GM18873 (cell line): ENCODE measurements around the gene DAB1.

Experiments used
- ATAC-seq: cut with Tn5 transposase; IDR thresholded peaks from one replicate; pipeline ENCODE4 v1.9.1; 2021; ENCODE audit warnings: mild to moderate bottlenecking, moderate library complexity, moderate number of reproducible peaks; ENCODE audit not compliant: unreplicated experiment, low FRiP score

DAB1 gene

DNA sequence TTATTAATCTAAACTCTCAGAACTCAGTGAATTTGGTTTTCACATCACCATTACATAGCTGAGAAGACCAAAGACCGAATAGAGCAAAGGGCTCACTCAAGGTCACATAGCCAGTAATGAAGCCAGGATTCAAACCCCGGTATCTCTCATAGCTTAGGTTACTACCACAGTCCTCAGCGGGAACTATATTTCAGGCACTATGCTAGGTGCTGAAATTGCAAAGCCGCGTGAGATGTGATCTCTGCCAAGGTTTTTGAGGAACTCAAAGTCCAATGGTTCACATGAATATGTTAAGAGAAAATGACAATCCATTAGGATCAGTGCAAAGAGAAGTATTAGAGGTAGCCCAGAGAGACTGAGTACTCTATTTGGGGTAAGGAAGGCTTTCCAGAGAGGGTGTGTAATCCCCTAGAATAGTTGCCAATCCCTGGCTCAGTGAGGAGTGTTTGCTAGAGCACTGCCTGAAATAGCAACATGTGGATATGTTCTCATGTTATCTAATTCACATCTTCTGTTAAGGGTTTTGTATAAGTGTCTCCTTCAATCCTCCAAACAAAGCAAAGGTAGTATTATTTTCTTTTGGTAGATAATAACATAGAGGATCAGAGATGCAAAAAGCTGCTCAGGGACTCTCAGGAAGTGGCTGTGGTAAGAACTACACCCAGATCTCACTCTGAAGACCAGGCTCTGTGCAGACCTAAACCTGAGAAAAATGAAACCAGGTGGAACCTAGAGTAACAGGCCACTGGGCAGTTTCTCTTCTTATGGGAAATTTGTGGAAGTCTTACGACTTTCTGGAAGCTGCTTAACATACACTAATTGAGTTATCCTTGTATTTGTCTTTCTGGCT is 365.0 kb downstream of the DAB1 start:
- ATAC-seq, result no peak

DNA sequence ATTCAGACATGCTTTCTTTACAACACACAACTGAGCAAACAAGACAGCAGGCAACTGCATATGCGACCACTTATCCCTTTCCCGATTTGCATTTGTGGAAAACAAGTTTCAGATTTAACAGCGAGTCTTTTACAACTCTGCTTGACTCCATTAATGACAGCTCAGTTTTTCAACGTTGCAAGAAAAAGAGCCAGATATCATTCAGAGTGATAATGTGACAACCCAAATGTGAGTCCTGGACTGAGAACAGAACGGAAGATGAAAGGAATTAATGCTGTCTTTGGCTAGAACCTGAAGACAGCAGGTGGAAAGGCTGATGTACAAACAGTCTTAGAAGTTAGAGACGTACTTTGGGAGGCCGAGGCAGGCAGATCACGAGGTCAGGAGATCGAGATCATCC is 375.0 kb downstream of the DAB1 start:
- ATAC-seq, result no peak

DNA sequence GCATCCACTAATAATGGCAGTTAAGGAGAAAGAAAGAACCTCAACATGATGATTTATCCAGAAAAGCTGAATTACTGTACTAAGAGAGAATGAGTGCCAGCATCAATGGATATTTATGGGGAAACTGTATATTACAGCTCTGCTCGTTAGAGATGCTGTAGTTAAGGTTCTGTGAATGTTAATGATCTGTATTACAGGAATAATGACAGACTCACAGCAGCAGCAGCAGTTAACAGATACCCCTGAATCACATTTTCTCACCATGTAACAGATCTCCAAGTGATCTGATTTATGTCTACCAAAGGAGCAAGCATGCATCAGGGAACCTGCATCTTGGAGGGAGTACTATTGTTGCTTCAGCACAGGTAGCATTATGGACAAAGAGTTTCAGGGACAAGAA is 377.4 kb downstream of the DAB1 start:
- ATAC-seq, result no peak

DNA sequence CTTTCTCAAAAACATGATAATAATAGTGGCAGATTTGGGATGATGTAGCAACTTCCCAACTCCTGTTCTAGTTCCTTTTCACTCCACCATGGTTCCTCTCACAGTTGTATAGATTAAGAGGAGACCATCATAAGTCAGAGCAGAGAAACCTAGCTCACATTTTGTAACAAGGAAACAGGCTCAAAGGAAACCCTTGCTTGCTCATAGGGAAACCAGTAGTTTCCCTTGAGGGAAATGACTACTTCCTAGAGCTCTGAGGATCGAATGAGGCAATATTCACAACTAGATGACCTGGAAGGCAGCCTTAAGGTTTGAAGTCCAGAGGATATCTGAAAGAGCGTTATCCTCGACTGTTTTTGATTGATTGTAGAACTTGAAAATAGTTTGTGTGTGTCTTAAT is 382.0 kb downstream of the DAB1 start:
- no peak for ATAC-seq

DNA sequence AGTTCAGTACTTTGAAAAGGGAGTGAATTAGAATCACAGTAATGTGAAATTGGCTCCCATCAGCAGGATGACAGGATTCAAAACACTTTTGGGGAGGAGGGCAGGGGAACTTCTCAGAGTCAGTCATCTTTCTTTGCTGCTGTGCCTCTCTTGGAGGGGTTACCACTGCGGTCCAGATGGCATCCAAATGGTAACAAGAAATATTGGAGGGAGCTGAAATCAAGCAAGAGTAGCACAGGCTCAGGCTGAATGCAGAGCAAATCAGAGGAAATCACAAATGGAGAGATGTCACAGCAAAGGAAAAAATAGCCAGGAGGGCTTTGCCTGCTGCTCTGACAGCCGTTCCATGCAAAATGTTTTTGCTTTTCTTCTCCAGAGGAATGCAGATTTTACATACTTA is 383.0 kb downstream of the DAB1 start:
- no peak for ATAC-seq

DNA sequence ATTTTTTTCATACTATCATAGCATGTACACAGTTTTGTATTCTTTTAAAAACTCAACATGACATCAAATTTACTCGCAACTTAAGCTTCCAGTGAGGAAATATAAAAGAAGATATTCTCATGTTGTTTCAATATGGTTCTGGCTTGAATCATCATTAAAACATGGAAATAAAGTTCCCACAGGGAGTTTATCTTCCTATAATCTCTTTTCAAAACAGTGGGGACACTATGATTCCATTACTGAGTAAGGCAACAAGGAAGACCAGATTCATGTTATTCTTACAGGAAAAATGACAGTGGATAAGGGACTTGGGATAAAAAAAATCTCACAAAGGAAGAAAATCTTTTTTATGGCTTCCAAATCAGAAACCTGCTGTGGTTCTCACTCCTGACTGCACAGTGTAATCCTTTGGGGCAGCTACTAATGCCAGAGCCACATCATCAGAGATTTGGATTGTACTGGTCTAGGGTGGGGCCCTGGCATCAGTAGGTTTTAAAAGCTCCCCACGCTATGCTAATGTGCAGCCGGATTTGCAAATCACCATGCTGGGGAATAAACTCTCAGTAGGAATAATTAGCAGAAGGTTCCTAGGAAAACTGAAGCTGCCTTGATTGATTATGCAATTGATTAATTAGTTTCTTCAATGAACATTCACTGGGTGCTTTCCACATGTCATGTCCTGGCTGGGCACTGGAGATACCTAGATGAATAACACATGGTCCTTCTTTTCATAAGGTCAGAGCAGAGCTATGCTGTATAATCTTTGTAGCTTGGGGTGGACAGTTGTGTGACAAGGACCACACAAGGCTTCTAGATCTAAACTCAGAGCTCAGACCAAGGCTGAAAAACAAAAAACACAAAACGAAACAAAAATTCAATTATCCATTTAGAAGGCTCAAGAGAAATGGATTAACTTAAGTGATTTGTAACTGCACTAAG is 386.9 kb downstream of the DAB1 start:
- no peak for ATAC-seq

DNA sequence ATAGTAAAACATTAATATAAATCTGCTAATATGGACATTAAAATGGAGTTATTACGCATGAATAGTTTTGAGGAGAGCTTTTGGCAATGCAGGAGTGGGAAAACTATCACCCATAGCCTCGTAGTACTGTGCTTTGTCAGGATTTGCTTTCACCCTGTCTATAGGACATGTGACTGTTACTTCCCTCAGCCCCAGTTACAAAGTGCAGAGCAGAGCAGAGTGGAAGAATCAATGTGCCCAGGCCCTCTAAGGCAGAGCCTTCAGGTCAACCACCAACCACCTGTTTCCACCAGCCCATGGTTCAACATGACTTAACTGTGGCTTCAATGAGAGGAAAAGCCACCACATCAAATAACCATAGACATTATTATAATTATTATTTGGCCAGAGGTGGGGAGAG is 389.1 kb downstream of the DAB1 start:
- no peak for ATAC-seq

DNA sequence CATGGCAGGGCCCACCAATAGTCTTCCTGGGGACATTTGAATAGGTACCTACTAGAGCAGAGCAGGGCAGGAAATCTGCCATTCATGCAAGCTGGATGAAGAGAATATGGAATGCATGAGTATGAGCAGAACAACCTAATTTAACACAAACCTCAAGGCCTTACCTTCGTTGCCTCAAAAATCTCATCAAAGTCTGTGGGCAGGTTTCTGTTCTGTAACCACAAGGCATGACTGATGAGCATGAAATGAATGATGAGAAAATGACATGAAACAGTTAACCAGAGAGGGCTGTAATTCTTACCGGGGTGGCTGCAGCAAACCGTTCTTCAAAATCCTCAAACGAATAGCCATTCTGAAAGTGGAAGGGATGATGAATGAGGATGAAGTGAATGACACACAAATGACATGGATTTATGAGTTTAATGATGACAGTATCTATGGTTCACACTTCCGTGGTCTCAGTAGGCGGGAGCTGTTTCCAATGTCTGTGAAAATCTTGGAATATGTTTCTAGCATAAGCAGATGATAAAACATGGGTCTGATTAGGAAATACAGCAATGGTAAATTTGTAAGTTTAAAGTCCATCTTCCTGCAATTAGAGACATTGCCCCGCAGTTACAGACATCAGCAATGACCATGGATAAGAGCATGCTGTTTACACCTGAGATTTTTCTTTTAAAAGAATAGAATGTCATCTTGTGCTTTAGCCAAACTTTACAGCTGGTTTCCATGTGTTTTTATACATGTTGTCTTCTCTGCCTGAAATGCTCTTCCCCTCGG is 390.4 kb downstream of the DAB1 start:
- no peak for ATAC-seq

DNA sequence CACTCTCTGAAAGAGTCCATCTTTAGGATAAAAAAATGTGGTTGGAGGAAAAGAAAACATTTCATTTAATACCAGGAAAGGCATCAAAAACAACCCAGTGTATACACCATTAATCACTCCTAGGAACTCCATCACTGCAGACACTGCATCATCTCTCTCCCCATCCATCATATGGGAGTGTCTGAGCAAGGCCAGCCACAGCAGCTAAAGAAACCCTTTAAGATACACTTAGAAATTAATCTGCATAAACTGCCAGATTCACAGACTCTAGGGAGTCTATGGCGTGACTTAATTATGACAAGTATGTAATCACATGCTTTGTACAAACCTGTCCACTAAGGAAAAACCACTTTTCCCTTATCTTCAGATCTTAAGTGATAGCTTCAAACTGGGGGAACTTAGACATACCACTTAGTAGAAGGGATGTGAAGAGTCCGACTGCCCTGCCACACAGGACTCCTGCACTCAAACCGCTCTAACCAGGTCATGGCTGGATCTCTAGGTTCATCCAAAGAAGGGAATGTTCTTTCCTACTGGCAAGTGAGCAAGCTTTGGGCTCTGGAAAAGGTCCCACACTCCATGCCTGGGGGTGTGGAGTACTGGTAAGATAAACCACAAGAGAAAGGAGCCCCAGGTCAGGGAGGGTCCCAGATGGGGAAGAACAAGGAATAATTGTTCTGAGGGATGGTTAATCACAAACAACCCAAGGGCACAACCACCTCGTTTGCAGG is 397.1 kb downstream of the DAB1 start:
- ATAC-seq, result no peak

DNA sequence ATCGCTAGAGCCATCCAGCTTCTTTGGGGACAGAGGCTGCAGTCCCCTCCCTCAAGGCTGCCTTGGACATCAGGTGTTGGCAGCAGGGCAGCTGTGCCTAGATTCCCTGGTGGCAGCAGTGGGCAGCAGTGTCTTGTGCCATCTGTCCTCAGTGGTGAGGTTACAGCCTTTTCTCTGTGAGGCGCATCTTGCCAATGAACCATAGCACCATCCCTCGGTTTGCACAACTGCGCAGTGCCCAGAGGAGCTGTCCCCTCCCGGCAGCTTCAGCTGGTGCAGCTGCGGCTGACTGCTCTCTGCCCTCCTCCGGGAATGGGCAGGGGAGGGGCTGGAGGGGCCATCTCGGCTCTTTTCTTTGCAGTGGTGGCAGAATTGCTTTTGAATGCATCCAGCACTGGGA is 399.0 kb downstream of the DAB1 start:
- no peak for ATAC-seq

DNA sequence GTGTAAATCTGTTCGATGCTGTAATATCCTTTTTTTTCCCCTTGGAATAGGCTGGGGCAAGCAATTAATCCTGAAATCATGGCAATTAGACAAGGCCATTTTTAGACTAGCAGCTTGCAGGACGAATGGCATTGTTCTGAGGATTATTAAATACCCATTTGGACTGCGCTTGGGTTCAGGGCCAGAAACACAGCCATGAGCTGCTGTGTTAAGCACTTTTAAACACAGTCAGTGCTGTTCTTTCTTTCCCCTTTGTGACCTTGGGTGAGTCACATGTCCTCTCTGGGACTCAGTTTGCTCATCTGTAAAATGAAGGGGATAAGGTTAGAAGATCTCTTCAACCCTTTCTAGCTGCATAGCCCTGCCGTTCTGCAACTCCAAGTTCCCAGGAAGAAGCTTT is 399.4 kb downstream of the DAB1 start:
- ATAC-seq, result no peak

DNA sequence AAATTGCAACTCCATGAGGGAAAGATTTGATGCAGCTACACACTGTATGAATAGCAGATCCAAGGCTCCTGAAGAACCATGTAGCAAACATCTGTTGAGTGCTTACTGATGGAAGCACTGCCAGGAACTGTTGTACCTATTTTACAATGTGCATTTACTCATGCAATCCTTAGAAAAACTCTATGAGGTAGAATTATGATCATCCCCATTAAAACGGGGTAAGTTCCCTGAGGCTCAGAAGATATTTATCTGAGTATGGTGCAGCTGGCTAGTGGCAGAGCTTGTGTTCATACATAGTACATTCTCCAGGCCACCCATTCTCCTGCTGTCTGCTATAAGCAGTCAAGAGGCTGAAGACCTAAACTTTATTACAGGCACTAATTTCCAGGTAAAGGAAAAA is 403.6 kb downstream of the DAB1 start:
- no peak for ATAC-seq

DNA sequence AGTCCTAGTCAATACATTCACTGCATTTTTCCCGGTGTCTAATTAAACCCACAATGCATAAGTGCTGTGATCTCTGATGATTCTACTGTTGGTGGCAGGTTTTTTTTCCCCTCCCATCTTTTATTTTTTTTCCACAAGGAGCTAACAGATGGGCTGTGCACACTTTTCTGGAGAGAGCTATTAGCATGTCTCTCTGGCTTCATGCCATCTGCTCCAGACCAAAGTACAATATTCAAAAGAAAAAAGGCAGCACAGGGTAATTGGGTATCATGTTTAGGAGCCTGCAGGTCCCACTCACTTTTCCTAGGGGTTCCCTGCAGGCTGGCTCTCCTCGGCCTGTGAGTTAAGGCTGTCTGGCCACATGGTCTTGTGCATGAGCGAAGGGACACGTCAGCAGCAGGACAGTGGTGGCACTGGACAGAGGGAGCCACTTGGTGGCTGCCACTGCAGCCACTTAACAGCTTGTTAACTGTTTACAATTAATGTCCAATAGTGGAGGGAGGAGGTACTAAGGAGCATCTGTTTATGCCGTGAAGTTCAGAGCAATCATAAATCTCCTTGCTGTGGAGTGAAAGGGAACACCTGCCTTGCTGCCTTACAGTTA is 404.5 kb downstream of the DAB1 start:
- no peak for ATAC-seq

DNA sequence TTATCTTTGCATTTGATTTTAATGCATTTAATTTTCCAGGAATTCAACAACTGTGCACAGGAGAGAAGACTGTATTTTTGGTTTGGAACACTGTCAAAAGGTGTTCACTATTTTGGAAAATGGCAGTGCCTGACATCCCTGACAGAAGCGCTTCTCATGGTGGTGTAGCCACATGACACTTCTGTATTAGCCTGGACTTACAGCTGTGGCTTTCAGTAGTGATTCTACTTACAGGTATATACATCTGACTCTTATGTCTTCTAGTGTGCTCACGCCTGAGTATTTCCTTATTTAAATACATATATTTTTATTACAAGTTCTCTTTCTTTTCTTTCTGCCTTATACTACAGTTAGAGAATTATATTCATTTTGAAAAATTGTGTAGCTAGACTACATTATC is 405.7 kb downstream of the DAB1 start:
- no peak for ATAC-seq

DNA sequence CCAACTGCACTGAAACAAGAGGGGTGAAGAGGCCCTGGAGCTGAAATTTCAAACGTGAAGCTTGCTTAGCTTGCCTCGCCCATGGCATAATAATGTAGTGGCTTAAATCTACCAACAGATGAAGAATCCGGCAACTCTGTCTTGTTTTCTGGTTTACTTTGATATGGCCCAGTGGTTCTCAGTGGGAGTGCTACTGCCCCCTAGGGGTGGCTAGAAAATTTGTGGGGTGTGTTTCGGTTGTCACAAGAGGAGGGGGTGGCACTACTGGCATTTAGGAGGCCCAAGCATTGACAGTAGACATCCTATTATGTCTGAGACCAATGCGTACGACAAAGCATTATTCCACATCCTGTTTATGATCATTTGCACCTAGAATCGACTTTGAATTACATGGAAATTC is 406.1 kb downstream of the DAB1 start:
- ATAC-seq, result no peak

DNA sequence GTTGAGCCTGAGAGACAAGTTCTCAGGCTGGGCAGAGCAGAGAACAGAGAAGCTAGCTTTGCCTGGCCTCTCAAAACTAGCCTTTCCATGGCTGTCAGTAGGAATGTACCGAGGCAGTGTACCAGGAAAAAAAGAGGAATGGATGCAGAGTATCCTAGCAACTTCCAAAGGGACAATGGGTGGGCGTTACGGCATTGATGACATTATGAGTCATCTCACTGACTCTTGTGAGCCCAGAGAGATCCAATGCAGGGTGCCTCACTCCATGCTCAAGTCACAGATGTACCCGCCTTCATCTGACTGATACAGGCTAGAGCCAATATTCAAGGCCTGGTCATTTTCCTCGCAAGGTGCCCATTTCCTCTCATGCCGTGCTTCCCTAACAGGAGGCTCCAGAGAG is 406.7 kb downstream of the DAB1 start:
- ATAC-seq, result no peak

DNA sequence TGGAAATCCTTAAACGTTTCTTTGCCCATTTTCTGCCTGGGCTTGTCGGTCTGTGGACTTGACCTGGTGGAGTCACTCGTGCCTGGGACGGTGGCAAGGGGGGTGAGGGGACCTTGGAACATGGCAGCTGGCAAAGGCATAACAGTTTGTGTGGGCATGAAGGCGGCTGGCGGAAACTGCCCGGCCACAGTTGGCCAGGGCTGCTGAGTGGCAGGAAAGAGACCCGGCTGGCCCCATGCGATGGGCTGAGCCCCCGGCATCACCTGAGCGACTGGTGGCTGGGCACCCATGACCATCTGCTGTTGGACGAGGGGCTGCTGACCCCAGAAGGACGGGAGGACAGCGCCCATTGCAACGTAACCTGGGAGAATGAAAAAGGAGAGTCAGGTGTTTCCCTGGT is 408.8 kb downstream of the DAB1 start:
- ATAC-seq, result no peak

DNA sequence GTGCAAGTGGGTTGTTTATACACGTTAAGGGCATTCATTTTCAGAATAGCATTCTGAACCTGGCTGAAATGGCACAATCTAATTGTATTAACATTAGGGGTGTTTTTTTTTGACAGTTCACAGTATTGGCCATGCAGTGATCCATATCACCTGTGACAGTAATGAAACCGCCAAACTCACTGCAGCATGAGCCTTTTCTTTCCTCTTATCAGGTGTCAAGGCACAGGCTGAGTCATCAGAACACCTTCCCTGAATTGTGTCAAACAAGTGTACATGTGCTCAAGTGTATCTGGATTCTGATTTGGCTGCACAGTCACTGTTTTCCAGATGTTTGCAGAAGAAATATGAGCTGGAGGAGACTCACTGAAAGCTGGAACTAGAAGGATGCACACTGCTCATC is 410.3 kb downstream of the DAB1 start:
- no peak for ATAC-seq

DNA sequence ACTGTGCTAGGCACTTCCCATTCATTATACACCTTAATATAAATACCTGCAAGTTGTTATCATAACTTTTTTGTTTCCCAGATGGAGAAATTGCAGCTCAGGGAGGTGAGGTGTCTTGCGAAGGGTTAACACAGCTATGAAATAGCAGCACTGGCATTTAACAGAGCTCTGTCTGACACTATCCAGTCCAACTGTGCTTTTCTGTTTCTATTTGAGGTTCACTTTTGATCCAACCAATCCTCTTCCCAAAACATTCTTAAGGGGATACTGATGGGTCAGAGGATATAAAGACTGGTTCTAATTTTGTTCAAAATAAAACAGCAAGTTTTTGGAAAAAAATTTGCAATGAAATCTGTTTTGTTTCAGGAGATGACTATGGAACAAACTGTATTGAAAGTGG is 411.5 kb downstream of the DAB1 start:
- no peak for ATAC-seq

DNA sequence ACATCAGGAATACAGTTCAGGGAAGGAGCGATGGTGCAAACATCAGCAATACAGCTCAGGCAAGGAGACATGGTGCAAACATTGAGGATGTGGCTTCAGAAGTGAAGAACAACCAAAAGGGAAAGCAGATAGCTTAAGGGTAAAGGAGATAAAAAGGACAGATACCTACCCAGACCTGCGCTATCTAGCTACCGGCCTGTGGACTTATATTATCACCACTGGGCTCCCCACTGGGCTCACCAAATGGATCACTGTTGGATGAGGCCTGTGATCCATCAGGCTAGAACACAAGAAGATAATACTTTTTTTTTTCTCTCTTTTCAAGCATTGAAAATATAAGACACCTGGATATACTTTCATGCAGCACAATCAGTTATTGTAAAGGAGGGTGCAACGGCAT is 413.3 kb downstream of the DAB1 start:
- no peak for ATAC-seq
